ES-I3 (cell line): ENCODE results near the gene MCM5.

Source experiments
- H3K36me3 ChIP-seq: 2 replicates; pipeline ENCODE4 v1.6.1; 2013; ENCODE audit warnings: mild to moderate bottlenecking, low read length, control low read depth, moderate library complexity; ENCODE audit not compliant: insufficient read depth
- H3K4me1 ChIP-seq: 2 replicates; pipeline ENCODE4 v1.6.1; 2013; ENCODE audit warnings: mild to moderate bottlenecking, control low read depth, low read length; ENCODE audit not compliant: insufficient read depth
- H3K9ac ChIP-seq: 2 replicates; pipeline ENCODE4 v1.6.1; 2013; ENCODE audit warnings: low read depth, mild to moderate bottlenecking, low read length, moderate library complexity
- H3K9me3 ChIP-seq: 2 replicates; pipeline ENCODE4 v1.6.1; 2013; ENCODE audit warnings: mild to moderate bottlenecking, low read length, moderate library complexity; ENCODE audit not compliant: control insufficient read depth, insufficient read depth

MCM5 gene

DNA sequence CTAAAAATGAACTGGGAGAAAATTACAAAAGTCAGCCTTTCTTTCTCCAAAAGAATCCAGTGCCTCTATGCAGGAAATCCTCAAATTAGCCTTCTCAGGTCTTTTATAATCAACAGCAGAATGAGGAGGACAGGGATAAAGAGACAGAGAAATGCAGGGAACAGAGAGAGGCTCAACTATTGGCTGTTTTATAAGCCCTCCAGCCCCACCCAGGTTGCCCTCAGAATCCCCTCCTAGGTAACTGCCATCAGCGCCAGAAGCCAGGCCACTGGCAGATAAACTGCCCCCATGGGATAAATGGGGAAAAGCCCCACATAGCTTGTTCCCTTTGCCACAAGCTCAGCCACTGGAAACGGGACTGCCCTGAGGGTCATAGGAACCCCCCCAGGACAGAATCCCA, 29.9 kb upstream of the MCM5 start:
- no peak overlapping the region for H3K9ac ChIP-seq
- peaks cover 13% of the 10 kb centered on the region for H3K4me1 ChIP-seq
- H3K9me3 ChIP-seq = no peaks in the 10 kb centered on the region
- H3K36me3 ChIP-seq = no peaks in the 10 kb centered on the region

DNA sequence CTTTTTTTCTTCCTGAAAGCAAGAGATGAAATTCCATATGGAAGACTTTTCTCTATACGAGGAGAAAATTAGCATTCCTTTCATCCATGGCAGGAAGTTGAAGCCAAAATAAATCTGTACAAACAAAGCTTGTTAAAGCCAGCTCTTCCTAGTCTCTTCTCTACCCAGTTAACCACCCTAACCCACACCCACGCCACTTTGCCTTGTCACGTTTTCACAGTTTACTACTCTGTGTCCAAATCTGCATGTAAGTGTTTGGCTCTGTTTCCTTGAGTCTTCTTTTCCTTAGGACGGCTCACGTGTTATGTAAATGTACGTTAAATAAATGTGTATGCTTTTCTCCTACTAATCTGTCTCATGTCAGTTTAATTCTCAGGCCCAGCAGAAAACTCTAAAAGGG, 26.2 kb upstream of the MCM5 start:
- peaks cover 40% of the 10 kb centered on the region for H3K4me1 ChIP-seq
- no peaks in the 10 kb centered on the region for H3K36me3 ChIP-seq
- H3K9me3 ChIP-seq = no peaks in the 10 kb centered on the region
- no peak overlapping the region for H3K9ac ChIP-seq

DNA sequence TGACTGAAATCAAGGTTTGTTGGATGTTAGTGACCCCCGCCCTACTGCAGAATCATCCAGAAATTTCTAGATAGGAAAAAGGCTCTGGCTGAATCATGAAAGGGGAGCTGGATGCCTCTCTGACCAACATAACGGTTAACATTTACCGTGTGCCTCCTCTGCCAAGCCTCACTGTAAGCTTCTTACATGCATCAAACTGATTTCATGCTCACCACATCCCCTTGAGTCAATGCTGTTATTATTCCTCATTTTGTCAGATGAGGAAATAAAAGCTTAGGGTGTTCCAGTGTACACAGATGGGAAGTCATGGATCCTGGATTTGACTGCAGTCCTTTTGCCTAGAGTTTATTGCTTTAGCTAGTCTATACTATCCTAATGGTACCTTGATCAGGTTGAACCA, 24.9 kb upstream of the MCM5 start:
- no peak overlapping the region for H3K9ac ChIP-seq
- no peaks in the 10 kb centered on the region for H3K36me3 ChIP-seq
- no peaks in the 10 kb centered on the region for H3K9me3 ChIP-seq
- peaks cover 41% of the 10 kb centered on the region for H3K4me1 ChIP-seq

DNA sequence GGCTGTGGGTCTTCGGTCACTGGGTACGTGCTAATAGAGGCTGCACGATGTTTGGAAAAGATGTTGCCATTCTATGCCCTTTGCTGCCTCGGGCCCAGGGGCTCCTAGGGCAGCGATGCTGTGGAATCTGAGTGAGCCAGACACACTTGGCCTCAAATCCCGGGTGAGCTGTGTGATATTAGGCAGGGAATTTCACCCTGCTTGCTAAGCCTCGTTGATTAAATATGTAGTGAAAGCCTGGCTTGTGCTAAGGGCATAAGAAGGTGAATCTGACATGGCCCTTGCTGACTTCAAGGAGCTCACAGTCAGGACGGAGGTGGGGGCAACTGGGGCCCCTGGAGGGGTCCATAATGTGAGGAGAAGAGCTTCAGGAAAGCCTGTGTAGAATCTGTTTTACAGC, 24.4 kb upstream of the MCM5 start:
- H3K36me3 ChIP-seq = no peaks in the 10 kb centered on the region
- H3K4me1 ChIP-seq = peaks cover 43% of the 10 kb centered on the region
- H3K9me3 ChIP-seq = no peaks in the 10 kb centered on the region
- no peak overlapping the region for H3K9ac ChIP-seq

DNA sequence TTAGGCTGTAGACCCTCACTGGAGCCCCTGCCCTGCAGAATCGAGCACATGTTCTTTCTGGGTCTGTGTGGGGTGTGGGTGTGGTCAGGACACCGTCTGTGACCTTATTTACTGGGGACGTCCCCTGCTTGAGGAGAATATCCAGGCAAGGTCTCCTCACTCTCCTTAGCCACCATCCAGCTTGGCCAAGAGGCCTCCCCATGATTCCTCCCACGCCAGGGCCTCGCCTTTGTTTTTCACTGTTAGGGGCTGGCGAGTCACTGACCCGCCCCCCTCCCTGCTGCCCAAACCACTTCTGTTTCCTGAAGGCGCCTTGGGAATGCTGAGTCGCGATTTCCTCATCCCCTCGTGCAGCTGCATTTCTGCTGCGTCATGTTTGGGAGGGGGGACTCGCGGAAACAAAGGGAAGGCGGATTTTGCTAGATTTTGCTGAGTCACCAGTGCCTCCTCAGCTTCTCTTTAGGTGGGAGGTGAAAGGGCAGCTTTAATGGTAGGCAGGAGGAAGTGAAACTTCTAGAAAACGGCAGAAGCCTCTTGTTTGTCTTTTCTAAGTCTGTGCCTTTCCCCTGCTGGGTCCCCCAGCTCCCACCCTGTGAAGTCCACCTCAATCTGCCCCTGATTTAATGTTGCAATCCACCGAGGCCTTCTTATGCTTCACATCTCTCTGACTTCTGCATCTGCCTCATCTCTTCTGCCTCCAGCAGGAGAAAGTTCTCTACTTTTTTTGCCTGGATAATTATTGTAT, 23.0 kb upstream of the MCM5 start:
- Histone ChIP-seq H3K9ac (peak overlapping the region; percentile 26; the same call in 1 of the 2 replicates), H3K9me3 (no peaks in the 10 kb centered on the region), H3K4me1 (peaks cover 49% of the 10 kb centered on the region)

DNA sequence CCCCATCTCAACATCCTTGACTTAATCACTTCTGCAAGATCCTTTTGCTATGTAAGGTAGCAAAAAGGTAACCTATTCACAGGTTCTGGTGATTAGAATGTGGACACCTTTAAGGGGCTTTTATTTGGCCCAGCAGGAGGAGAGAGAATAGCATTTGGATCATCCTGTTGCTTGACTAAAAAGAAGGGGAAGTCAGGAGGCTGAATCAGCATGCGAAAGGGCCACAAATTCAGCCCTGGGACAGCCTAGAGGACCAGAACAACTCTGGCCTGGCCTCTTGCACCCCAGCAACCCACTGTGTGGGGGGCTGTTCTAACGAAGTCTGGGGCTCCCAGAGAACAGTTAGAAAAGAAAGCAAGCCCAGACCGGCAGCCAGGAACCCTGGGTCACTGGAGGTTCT, 22.2 kb upstream of the MCM5 start:
- H3K9ac ChIP-seq = no peak overlapping the region; the same call in 1 of the 2 replicates
- H3K4me1 ChIP-seq = peaks cover 52% of the 10 kb centered on the region
- no peaks in the 10 kb centered on the region for H3K9me3 ChIP-seq
- H3K36me3 ChIP-seq = no peaks in the 10 kb centered on the region

More for the DNA sequence above, 23.0 kb upstream of the MCM5 start:
- H3K36me3 ChIP-seq = no peaks in the 10 kb centered on the region

DNA sequence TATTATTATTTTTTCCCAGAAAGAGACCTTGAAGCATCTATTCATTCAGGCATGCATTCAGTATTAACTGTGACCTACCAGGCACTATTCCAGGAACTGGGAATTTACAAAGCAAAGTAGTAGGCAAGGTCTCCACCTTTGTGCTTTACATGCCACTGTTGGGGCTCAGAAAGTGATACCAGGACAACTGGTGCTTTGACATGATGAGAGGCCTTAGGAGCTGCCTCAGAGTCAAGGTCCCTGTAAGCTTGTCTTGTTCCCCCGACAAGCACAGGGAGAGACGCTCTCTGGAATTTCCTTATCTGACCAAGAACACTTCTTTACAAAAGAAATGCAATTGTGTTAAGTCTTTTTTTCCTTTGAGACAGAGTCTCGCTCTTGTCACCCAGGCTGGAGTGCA, 21.3 kb upstream of the MCM5 start:
- H3K9ac ChIP-seq = no peak overlapping the region
- peaks cover 52% of the 10 kb centered on the region for H3K4me1 ChIP-seq
- H3K9me3 ChIP-seq = no peaks in the 10 kb centered on the region
- peaks cover 5% of the 10 kb centered on the region; the same call in 1 of the 2 replicates for H3K36me3 ChIP-seq

DNA sequence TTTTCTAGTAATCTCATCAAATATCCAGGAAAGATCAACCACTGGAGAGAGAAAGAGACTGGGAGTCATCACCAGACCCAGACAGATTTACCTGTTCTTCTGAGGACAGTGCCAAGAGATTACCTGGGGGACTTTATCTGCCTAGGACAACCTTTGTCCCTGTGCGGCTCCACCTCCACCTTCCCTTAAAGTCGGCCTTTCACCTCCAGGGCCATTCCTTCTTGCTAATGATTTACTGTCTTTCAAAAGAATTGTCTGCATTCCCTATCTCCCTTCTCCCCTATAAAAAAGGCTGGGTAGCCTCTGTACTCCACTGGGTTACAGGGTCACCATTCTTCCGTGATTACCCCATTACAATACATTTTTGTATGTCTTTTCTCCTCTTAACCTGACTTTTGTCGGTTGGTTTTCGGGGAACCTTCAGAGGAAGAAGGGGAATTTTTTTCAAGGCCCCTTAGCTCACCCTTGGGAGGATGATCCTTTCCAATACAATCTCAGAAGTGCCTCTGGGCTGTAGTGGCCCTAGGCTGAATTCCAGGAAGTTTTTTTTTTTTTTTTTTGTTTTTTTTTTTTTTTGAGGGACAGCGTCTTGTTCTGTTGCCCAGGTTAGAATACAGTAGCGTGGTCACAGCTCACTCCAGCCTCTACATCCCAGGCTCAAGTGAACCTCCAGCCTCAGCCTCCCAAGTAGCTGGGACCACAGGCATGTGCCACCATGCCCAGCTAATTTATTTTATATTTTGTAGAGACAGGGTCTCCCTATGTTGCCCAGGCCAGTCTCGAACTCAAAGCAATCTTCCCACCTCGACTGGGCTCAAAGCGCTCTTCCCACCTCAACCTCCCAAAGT, 20.6 kb upstream of the MCM5 start:
- Histone ChIP-seq H3K36me3 (peaks cover 6% of the 10 kb centered on the region; the same call in 1 of the 2 replicates), H3K4me1 (peaks cover 52% of the 10 kb centered on the region), H3K9me3 (no peaks in the 10 kb centered on the region), H3K9ac (no peak overlapping the region)

DNA sequence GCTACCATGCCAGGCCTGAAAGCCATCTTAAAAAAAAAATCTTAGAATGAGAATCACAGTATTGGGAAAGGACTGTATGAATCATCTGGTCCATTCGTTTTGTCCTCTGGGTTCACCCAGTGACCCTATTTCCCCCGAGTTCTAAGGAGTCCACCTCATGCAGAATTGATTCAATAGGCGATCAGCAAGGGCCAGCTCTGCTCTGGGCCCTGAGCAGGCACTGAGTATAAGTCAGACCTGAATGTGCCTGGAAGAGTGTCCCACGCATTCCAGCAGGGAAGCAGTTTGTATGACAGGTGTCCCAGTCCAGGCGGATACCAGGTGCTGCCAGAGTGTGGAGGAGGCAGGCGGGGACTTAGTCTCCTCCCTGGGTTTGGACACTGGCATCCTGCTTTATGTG, 19.9 kb upstream of the MCM5 start:
- Histone ChIP-seq H3K9me3 (no peaks in the 10 kb centered on the region), H3K9ac (no peak overlapping the region), H3K4me1 (peaks cover 51% of the 10 kb centered on the region), H3K36me3 (peaks cover 6% of the 10 kb centered on the region; the same call in 1 of the 2 replicates)

DNA sequence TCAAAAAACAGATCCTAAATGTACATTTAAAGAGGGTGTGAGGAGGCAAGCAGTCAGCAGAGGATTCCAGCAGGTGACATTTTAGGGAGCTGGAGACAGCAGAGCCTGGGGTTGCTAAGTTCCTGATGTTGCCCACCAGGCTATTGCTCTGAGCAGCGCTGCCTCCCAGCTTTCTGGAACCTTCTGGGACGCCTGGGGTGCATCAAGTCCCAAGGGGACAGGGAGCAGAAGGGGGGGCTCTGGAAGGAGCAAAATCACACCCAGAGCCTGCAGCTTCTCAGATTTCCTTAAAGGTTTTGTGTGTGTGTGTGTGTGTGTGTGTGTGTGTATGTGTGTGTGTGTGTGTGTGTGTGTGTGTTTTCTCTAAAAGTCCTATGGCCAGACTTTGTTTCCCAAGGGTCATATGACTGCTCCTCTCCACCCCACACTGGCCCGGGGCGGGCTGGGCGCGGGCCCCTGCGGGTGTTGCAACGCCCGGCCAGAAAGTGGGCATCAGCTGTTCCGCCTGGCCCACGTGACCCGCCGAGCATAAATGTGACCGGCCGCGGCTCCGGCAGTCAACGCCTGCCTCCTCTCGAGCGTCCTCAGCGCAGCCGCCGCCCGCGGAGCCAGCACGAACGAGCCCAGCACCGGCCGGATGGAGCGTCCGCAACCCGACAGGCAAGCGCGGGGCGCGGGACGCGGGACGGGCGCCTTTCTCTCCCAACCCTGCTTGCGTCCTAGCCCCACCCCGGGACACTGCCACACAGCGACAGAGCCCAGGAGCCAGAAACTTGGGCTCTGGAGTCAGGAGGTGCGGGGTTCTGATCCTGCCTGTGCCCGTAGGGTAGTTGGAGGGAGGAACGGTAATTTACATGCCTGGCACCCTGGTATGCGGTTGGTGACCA, 19.2 kb upstream of the MCM5 start, which contains the start of gene HMOX1:
Gene HMOX1 (plus strand): TSS at position 560 of the 887 bp plus-strand sequence. CDS start 78 bp downstream, at position 638.
- peaks cover 6% of the 10 kb centered on the region; the same call in 1 of the 2 replicates for H3K36me3 ChIP-seq
- peaks cover 46% of the 10 kb centered on the region for H3K4me1 ChIP-seq
- no peaks in the 10 kb centered on the region for H3K9me3 ChIP-seq
- peak within 1 kb of the TSS; percentile 83 for H3K9ac ChIP-seq

DNA sequence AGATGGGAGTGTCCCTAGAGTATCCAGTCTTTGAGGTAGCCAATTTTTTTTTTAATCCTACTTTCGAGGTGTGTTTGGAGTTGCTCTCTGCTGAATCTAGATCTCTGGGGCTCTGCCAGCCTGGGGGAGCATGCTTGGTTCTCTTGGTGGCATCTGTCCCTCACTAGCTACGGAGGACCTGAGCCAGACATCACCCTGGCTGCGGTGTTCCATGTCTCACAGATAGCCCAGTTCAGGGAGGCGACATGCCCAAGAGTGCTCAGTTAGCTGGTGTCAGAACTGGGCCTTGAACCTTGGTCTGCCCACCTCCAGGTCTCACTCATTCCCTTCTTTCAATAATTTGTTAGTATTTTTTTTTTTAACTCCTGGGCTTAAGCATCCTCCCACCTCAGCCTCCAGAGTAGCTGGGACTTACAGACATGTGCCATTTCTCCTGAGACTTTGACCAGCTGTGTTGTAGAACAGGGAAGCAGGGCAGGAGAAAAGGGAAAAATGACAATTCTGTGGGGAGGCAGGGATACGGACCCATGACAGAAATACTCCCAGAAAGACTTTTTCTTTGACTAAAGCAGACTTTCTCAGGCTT, 18.4 kb upstream of the MCM5 start:
- peak overlapping the region; percentile 83 for H3K9ac ChIP-seq

DNA sequence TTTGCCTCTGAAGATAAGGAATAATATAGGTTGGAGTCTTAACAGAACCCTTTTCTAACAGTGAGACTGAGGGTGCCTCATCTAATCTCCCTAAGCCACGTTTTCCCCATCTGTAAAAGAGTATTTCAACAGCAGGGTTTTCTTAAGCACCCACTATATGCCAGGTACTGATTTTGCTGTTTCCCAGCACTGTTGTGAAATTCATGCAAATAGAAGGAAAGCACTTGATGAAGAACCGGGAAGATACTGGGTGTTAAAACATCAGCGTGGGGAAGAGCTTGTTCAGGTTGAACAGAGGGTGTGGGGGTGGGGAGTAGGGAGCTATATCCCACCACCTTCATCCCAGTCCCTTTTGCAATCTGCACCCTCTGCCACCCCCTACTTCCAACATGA, 16.3 kb upstream of the MCM5 start:
- Histone ChIP-seq H3K4me1 (peaks cover 25% of the 10 kb centered on the region), H3K36me3 (peaks cover 9% of the 10 kb centered on the region; the same call in 1 of the 2 replicates), H3K9ac (no peak overlapping the region), H3K9me3 (no peaks in the 10 kb centered on the region)

More for the DNA sequence above, 18.4 kb upstream of the MCM5 start:
- Histone ChIP-seq H3K36me3 (peaks cover 6% of the 10 kb centered on the region; the same call in 1 of the 2 replicates), H3K4me1 (peaks cover 43% of the 10 kb centered on the region), H3K9me3 (no peaks in the 10 kb centered on the region)

DNA sequence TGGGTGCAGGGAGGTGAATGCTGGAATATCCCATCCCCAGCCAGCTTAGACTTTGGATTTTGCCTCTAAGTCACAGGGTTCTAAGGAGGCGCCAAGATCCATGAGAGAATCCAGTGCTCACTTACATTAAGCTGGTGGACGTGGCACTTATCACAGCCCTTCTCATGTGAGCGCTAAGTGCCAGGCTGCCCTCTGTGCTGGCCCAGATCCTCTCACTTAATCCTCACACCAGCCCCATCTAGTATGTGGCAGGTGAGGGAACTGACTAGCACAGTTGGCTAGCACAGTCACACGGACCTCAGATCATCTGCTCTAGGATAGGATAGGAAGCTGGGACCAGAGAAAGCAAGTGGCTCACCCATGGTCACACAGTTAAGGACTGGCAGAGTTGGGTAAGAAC, 15.4 kb upstream of the MCM5 start:
- H3K36me3 ChIP-seq = peaks cover 9% of the 10 kb centered on the region
- H3K4me1 ChIP-seq = peaks cover 17% of the 10 kb centered on the region; the same call in 1 of the 2 replicates
- H3K9ac ChIP-seq = no peak overlapping the region
- H3K9me3 ChIP-seq = no peaks in the 10 kb centered on the region
